T-helper 2 cell (primary cell): ENCODE results near the gene ACOT7.
A peak's percentile ranks its signal among the peaks of the same experiment; 100 is the strongest.
"Not testable (repeated sequence)": the region's sequence is repeated elsewhere in the genome, so short reads cannot be mapped to it uniquely, and the experiment has no call there.

Experiments
- DNase-seq, 5 experiments: peaks; one replicate each; pipeline versions ENCODE4 v3.0.0 to v3.0.0-alpha.2; 2012 to 2022
- total RNA-seq, 2 donors: gene quantifications; one replicate each; lab custom pipeline; 2026; lab: John Stamatoyannopoulos, UW

The ACOT7 gene, protein sequence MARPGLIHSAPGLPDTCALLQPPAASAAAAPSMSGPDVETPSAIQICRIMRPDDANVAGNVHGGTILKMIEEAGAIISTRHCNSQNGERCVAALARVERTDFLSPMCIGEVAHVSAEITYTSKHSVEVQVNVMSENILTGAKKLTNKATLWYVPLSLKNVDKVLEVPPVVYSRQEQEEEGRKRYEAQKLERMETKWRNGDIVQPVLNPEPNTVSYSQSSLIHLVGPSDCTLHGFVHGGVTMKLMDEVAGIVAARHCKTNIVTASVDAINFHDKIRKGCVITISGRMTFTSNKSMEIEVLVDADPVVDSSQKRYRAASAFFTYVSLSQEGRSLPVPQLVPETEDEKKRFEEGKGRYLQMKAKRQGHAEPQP
- 6.4 to 8.7 reads per million in 2 donors for total RNA-seq

DNA sequence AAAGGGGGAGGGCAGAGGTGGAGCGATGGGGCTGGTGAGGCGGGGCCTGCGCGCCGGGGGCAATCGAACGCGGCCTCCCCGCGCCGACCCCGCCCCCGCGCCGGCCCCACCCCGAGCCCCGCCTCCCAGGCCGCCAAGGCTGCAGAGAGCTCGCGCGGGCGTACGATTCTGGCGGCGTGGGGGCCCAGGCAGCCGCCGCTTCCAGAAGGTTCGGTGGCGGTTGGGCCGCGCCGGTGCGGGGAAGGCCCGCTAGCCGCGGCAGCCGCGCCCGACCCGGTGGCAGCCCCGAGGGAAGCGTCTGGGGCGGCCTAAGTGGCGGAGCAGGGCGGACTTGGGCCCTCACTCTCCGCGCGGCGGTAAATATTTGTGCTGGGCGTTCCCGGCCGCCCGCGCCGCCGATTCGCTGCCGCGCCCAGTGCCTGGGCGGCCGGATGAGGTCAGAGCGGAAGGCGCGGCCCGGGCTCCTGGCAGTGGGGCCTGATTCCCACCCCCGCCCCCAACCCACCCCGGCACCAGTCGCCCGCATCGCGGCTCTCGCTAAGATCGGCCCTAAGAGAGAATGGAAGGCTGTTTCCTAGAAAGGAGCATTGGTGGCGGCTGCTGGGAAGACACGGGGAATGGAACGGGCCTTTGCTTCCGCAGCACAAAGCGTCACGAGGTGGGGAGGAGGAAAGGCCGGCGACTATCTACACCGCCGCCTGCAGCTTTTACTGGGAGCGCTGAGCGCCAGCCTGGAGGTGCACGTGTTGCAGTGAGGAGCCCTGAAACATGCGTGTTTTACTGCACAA, at the start of gene ACOT7:
Gene ACOT7, minus strand, starts transcription at position 368 of the 788 bp plus-strand sequence. CDS start 368 bp downstream, outside the sequence.
- peak; percentile 83 to 94 (median 87) for DNase-seq

DNA sequence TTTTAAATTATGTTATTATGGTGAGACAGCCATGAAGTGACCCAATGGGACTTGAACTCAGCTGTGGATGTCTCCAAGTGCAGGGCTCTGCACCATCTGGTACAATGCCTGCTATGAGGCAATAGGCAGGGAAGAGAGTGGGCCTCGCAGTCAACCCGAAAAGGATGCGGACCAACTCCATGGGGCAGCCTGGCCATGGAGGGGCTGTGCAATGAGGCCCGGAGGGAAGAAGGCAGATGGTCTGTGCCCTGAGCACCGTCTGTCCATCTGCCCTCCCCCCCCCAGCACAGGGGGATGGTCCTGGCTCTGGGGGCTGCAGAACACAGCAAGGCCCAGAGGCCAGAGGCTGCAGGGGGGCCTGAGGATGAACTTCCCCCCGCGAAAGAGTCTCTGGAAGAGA, 48.0 kb upstream of the ACOT7 start:
- no peak for DNase-seq

DNA sequence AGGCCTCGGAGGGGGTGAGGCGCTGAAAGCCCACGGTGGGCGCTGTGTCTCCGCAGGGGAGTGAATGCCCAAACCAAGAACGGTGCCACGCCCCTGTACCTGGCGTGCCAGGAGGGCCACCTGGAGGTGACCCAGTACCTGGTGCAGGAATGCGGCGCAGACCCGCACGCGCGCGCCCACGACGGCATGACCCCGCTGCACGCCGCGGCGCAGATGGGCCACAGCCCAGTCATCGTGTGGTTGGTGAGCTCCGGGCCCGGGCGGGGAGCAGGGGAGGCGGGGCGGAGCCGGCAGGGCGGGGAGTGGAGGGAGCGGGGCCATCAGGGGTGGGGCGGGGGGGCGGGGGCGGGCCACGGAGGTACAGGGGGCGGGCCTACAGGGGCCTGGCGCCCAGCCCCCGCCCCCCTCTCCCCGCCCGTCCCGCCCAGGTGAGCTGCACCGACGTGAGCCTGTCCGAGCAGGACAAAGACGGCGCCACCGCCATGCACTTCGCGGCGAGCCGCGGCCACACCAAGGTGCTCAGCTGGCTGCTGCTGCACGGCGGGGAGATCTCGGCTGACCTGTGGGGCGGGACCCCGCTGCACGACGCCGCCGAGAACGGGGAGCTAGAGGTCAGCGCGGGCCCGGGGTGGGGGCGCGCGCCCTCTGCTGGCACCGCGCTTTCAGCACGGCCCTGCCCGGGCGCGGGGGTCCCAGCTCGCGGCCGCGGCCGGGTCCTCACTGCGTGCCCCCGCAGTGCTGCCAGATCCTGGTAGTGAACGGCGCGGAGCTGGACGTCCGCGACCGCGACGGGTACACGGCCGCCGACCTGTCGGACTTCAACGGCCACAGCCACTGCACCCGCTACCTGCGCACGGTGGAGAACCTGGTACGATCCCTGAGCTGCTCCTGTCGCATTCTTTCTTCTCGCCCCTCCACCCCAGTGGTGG, 46.9 kb upstream of the ACOT7 start:
- DNase-seq: peak; percentile 60 to 73 (median 66)

DNA sequence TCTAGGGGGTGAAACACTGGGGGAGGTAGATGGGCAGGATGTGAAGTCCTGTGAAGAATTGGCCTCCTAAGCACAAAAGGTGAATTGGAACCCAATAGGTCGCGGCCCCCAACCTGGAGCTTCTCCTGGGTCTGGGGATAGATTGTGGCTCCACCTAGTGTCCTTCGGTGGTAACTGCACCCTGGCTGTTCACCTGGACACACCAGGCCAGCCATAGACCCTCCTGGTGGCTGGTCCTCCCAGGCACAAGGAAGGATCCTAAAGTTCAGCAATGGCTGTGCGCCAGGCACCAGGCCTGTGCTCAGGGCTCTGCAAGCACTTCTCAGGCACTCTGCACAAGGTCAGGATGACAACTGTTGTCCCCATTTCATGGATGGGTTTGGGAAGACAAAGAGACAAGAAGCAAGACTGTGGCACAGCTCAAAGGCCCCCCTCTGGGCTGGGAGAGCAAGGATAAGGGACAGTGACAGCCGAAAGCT, 44.5 kb upstream of the ACOT7 start:
- DNase-seq: peak; percentile 43 to 65 (median 59)

DNA sequence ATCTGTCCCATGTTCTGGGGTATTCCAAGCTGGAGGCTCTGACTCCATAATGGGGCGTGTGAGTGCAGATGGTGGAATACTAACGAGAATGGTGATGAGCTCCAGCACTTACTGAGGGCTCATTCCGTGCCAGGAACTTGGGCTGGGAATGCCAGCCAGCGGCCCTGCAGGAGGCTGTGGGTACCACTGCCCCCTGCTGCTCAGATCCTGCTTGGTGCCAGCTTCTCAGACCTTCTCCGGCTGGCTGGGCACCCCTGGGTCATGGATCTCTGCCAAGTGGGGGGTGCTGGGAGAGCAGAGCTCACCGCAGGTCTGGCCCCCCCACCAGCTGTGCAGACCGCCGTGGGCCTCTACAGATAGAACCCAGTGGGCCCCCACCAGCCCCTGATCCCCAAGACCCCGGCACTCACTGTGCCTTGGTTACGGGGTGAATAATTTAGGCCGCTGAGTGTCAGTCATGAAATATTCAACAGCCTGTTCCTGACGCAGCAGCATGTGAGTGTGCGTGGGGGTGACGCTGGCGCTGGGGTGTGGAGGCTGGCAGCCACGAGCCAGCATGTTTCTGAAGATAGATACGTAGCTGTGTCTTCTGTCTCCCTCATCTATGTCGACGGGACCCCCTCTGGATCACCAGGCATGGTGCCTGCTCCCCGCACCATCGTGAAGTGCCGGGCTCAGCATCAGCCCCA, 43.6 kb upstream of the ACOT7 start:
- not testable (repeated sequence) for DNase-seq

DNA sequence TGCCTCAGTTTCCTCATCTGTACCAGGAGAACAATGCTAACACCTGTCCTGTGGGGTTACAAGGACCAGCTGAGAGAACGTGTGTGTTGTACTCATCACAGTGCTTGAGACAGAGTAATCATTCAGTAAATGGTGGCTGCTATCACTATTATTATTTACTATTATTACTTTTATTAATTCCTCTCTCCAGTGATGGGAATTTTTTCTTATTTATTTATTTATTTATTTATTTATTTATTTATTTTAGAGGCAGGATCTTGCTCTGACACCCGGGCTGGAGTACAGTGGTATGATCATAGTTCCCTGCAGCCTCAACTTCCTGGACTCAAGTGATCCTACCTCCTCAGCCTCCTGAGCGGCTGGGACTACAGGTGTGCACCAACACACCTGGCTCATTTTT, 42.7 kb upstream of the ACOT7 start:
- not testable (repeated sequence) for DNase-seq

DNA sequence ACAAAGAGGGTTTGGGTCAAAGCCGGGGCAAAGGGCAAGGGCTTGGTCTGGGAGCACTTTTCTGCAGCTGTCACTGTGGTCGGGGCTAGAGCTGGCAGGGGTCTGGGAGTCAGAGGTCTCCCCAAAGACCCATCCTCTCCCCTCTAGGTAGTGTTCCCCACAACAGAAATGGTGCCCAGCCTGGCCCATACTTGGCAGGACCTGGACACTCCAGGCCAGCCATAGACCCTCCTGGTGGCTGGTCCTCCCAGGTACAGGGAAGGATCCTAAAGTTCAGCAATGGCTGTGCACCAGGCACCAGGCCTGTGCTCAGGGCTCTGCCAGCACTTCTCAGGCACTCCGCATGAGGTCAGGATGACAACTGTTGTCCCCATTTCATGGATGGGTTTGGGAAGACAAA, 42.0 kb upstream of the ACOT7 start:
- DNase-seq: no peak

DNA sequence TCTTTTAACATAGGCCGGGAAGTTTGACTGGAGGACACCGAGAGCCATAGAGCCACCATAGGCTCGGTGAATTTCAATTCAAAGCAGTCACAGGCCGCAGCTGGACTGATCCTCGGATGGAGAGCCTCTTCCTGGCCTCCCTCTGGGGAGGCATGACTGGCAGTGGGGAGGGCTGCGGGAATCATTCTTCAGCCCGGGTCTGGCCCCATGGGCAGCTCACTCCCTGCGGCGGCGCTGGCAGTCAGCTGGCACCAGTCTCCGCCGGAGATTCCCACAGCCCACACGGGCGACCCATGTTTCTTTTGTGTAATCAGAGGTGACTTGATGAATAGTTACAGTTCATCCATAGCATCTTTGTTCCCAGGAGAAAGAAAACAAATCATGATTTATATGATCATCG, 41.6 kb upstream of the ACOT7 start:
- DNase-seq: no peak

DNA sequence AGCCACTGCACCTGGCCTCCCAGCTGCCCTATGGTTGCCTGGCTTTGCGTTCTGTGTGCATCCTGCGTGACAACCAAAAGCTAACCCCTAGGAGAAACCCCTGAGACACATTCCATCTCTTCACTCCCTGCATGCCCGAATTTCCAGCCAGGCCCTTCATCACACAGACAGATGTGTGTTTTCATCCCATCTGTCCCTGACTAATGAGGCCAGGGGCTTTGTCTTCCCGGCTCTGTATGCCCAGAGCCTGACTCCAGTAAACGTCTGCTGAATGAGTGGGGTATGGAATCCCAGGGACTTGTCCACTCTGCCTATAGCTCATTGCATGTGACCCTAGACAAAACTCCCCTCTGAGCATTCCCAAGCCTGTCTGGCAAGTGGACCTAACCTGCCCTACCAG, 40.6 kb upstream of the ACOT7 start:
- DNase-seq: no peak

DNA sequence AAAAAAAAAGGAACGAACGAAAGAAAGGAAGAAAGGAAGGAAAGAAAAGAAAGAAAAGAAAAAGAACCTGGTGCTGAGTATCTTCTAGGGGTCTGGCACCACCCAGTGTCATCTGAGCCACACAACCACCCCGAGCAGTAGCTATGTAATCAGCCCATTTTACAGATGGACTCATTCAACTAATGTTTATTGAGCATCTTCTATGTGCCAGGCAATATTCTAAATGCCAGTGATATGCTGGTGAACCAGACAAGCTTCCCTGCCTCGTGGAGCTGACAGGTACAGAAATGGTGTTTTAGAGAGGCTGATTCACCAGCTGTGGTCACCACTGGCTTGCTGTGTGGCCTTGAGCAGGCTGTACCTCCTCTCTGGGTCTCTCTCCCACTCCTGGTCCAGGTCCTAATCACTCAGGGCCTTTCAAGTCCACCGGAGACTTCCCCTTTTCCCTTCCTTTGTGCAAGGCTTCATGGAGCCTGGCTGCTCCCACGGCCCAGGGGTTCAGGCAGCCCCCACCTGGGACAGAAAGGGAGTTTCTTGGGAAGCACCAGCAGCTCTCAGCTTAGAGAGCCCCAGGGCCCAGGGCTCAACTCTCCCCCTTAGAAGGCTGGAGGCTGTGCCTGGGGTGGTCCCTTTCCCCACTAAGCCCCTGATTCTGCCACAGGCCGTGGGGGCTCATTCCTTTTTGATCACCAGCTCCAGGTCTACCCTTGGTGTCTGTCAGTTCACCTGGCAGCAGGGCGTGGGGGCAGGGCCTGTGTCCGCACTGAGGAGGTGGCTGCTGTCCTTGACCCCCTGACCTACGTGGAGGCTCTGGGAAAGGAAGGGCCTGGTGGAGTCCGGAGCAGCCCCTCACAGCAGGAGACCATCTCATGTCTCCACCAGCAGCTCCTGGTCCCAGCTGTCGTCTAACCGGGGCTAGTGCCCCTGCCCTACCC, 38.3 kb upstream of the ACOT7 start:
- DNase-seq: not testable (repeated sequence)

DNA sequence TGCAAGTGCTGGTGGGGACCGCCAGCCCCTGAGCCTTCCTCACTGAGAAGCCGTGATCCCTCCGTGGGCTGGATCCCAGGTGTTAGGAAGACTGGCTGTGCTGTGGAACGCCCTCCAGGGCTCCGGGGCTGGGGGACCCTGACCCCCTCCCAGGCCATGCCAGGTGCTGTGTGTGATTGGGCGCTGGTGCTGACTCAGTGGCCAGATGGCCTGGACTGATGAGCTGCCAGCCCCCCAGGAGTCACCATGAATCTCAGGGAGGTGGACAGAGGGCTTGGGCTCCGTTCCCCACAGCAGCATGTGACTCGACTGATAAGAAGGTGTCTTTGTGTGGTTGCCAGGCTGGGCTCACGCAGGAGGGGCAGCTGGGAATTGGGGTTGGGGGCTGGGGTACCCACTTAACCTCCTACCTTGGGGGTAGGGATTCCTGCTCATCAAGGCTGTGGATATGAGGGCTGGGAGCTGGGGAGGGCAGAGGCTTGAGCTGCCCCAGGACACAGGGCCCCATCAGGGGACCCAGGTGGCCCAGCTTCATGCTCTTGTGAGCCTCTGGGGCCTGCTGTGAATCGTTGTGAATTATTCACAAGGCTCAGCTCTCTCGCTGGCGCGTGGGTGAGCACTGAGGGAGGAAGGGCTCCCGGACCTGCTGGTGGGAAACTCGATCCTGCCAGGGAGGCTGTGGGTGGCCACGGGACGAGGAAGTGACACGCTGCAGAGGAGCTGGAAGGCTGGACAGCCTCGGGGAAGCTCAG, 36.3 kb upstream of the ACOT7 start:
- not testable (repeated sequence) for DNase-seq

DNA sequence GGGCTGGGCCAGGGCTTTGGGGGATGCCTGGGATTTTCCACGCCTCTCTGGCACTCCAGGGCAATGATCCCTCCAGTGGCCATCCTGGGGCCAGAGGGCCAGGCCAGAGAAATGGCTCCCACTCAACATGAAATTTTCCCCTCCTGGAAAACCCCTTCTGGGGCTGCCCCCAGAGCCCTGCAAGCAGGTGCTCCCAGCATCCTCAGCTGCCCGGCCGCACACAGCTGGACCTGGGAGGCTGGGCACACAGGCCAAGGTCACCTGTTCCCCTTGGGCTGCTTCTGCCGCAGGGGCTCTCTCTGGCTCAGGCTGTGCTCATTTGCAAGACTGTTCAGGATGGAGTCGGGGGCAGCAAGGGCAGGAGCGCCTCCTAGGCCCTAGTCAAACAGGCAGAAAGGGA, 34.9 kb upstream of the ACOT7 start:
- not testable (repeated sequence) for DNase-seq

DNA sequence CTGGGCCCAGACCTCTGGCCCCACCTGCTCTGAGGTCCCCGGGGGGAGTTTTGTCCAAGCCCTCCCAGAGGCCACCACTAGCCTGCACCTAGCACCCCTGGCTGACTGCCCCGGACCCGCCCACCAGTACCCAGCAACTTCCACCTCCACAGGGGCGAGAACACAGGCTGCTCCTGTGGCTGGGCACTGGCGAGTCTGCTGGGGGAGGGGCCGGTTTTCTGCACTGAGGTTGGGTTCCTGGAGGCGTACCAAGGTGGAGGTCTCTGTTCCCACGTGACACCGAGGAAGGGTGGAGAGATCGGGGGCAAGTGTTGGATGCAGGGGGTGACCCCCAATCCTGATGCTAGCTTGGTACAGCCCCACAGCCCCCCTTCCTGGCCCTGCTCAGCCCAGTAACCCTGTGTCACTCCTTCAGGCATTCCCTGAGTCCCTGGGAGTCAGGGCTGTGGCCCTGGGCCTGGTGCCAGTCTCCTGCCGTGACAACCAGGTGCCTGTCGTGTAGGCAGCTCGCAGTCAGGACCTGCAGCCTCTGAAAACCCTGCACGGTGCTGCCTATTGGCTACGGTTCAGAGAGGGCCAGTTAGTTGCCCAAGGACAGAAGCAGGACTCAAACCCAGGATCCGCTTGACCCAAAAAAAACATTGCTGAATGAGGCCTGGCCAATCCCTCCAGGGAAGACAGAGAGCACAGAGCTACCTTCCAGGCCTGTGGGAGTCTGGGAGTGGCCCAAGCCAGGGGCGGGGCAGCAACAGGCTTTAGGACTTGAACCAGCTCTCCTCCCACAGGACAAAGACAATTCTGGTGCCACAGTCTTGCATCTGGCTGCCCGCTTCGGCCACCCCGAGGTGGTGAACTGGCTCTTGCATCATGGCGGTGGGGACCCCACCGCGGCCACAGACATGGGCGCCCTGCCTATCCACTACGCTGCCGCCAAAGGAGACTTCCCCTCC, 34.1 kb upstream of the ACOT7 start:
- no peak for DNase-seq

DNA sequence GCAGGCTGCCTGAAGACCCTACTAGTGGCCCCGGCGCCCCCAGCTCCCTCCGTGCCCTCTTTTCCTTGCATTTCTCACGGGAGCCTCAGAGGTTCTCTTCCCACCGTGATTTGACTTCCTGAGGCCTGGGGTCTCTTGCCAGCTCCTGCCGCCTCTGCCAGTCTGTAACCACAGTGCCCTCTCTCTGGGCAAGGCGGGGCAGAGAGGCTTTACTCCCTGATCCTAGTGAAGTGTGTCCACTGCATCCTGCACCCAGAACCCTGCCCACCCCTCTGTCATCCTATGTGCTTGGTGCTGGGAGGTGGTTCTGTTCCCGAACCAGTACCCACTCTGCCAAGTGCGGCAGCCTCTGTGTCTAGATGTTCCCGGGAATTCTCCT, 33.4 kb upstream of the ACOT7 start:
- no peak for DNase-seq

DNA sequence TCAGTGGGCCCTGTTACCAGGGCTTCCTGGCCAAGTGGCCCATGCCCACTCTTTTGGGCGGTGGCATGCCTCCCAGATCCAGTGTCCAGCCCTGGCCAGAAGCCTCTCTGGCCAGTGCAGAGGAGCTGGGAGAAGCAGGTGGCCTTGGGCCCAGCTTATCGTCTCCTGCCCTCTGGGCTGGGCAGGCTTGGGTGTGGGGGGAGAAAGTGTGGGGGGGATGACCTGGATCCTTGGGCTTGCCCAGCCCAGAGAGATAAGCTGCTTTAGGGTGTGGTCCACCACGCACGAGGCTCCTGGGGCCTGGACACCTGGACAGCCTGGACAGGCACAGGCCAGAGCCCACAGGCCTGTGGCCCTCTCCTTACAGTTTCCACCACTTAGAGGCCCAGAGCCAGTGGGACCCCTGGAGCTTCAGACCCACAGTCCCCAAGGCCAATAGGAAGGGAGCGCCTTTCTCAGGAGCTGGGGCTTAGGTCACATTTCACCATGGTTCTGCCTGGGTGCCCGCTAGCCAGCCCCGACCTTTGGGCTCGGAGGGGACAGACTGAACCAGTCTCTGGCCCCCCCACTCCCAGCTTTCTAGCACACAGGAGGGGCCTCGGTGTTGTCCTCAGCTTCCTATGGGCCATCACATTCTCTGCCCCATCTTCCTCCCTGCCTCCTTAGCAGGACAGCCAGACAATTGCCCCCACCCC, 32.9 kb upstream of the ACOT7 start:
- no peak for DNase-seq

DNA sequence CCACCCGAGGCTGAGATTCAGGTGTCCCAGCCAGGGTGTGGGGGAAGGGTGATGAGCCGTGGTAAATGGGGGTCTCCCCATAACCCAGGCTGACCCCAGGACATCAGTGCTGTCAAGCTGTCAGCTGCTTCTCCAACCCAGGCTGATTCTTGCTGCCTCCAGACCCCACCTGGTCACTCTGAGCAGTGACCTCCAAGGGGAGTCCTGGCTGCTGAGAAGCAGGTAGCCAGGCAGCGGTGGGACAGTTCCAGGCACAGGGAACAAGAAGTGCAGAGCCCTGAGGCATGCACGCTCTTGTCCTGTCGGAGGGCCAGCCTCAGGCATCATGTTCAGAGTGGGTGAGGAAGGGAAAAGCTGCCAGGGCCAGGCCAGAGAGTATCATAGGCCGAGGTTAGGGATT, 32.1 kb upstream of the ACOT7 start:
- DNase-seq: no peak

DNA sequence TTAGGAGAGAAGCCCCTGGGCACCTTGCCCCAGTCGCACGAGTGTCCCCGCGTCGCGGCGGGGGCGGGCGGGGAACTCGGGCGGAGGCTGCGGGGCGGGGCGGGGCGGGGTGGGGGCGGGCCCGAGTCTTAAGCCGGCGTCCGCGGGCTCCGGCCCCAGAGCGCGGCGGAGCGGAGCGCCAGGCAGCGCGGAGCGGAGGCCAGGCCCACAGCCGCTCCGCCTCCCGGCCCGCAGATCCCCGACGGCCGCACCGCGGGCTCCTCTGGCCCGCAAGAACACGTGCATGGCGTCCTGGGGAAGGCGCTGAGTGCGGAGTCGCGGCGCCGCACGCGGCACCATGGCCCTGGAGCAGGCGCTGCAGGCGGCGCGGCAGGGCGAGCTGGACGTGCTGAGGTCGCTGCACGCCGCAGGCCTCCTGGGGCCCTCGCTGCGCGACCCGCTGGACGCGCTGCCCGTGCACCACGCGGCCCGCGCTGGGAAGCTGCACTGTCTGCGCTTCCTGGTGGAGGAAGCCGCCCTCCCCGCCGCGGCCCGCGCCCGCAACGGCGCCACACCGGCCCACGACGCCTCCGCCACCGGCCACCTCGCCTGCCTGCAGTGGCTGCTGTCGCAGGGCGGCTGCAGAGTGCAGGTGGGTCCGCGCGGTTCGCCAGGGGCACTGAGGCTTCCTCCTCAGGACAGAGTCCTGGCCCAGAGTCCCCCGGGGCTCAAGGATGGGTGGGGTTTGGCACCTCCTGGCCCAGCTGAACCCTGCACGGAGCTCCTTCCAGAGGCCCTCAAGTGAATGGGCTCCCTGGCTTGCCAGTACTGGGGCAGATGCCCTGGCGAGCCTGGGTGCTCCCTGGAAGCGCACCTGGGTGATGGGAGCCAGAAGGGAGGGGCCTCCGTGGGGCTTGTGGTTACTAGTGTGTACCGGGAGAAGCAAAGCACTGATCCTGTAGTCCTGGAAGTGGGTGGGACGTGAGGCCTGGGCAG, 31.3 kb upstream of the ACOT7 start, which contains the start of gene ESPN:
Gene ESPN, plus strand, starts transcription at position 158 of the 975 bp plus-strand sequence. Its CDS starts 180 bp downstream, at position 338.
- DNase-seq: no peak
